Measurements from ENCODE around the gene KLK14.

Gene KLK14

DNA sequence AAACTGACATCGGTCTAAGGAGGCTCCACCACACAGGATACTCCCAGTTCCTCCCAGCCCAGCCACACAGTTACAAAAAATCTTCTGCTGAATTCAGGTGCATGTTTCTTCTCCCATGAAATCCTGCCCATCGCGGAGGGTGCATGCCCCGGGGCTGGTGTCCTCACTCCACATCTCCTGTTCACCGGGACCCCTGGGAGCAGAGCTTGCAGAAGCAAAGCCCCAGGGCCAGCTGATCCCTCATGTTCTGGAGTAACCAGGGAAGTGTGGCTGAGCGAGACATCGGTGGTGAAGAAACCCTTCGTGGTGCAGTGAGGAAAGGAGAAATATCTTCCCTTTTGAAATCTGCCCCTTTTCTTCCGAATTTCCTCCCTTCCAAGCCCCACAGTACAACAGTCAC is 41.1 kb upstream of the KLK14 start:
- Histone ChIP-seq H3K9ac (ENCODE audit: low read length) (no peak overlapping the region), H3K27ac (ENCODE audit: low read depth, low read length) (no peak overlapping the region)

DNA sequence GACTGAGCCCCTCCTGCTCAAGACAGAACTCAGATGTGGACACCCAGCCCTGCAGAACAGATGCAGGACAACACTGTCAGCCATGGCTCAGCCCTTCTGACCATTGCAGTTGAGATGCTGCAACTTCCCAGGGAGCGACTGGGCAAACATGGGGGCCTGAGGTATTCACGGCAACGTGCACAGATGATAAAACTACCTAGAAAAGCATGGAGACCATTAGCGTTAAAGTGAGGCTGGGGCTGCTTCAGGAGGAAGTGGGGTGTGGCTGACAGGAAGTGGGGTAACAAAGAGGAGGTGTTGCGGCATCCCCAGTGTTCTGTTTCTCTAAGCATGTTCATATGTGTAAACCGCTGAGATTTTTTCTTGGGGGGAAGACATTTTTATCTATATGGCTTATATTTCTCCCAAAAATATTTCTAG is 40.7 kb upstream of the KLK14 start:
- H3K27ac ChIP-seq (ENCODE audit: low read depth, low read length), result no peak overlapping the region
- H2AFZ ChIP-seq (ENCODE audit: low read depth, low read length, severe bottlenecking), result no peak overlapping the region

More for the DNA sequence above, 41.1 kb upstream of the KLK14 start:
- no peaks in the 10 kb centered on the region for H3K27me3 ChIP-seq (ENCODE audit: low read length)
- H3K9me3 ChIP-seq (ENCODE audit: insufficient read depth, low read length), result no peaks in the 10 kb centered on the region
- H3F3A ChIP-seq (ENCODE audit: insufficient read depth), result no peaks in the 10 kb centered on the region
- no peaks in the 10 kb centered on the region for H3K9me2 ChIP-seq (replicated peaks; ENCODE audit: insufficient read depth, low read length)
- H4K20me1 ChIP-seq (ENCODE audit: low read depth, low read length), result no peaks in the 10 kb centered on the region
- H3K4me2 ChIP-seq (ENCODE audit: low read depth, low read length, poor library complexity, severe bottlenecking), result no peak overlapping the region
- H3K79me2 ChIP-seq (ENCODE audit: insufficient read depth, low read length), result no peaks in the 10 kb centered on the region
- no peak overlapping the region for H2AFZ ChIP-seq (ENCODE audit: low read depth, low read length, severe bottlenecking)
- H3K4me3 ChIP-seq (ENCODE audit: insufficient read depth, low read length, poor library complexity, severe bottlenecking), result no peak overlapping the region
- no peaks in the 10 kb centered on the region for H3K36me3 ChIP-seq (ENCODE audit: low read length)
- no peak for TF ChIP-seq EZH2phosphoT487 (conservative IDR thresholded peaks at IDR 0.05; ENCODE audit: low read length)
- TF ChIP-seq, protein P1, sequence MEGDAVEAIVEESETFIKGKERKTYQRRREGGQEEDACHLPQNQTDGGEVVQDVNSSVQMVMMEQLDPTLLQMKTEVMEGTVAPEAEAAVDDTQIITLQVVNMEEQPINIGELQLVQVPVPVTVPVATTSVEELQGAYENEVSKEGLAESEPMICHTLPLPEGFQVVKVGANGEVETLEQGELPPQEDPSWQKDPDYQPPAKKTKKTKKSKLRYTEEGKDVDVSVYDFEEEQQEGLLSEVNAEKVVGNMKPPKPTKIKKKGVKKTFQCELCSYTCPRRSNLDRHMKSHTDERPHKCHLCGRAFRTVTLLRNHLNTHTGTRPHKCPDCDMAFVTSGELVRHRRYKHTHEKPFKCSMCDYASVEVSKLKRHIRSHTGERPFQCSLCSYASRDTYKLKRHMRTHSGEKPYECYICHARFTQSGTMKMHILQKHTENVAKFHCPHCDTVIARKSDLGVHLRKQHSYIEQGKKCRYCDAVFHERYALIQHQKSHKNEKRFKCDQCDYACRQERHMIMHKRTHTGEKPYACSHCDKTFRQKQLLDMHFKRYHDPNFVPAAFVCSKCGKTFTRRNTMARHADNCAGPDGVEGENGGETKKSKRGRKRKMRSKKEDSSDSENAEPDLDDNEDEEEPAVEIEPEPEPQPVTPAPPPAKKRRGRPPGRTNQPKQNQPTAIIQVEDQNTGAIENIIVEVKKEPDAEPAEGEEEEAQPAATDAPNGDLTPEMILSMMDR (IDR thresholded peaks at IDR 0.05; ENCODE audit: insufficient read depth, low read length, poor library complexity, severe bottlenecking), result no peak

GRCh38 chr19:51122112-51122981 is 39.7 kb upstream of the KLK14 start:
- H3K9me2 ChIP-seq (replicated peaks; ENCODE audit: insufficient read depth, low read length), result no peaks in the 10 kb centered on the region
- no peaks in the 10 kb centered on the region for H3K9me3 ChIP-seq (ENCODE audit: insufficient read depth, low read length)
- H4K20me1 ChIP-seq (ENCODE audit: low read depth, low read length), result no peaks in the 10 kb centered on the region
- H3K27ac ChIP-seq (ENCODE audit: low read depth, low read length), result no peak overlapping the region
- no peak for TF ChIP-seq EZH2phosphoT487 (conservative IDR thresholded peaks at IDR 0.05; ENCODE audit: low read length)
- TF ChIP-seq, protein P1 (IDR thresholded peaks at IDR 0.05; ENCODE audit: insufficient read depth, low read length, poor library complexity, severe bottlenecking), result no peak
- no peak overlapping the region for H3K4me2 ChIP-seq (ENCODE audit: low read depth, low read length, poor library complexity, severe bottlenecking)
- no peak overlapping the region for H3K9ac ChIP-seq (ENCODE audit: low read length)
- no peaks in the 10 kb centered on the region for H3K79me2 ChIP-seq (ENCODE audit: insufficient read depth, low read length)
- H3K27me3 ChIP-seq (ENCODE audit: low read length), result no peaks in the 10 kb centered on the region
- H3K4me3 ChIP-seq (ENCODE audit: insufficient read depth, low read length, poor library complexity, severe bottlenecking), result no peak overlapping the region
- no peak overlapping the region for H2AFZ ChIP-seq (ENCODE audit: low read depth, low read length, severe bottlenecking)
- H3F3A ChIP-seq (ENCODE audit: insufficient read depth), result no peaks in the 10 kb centered on the region
- H3K36me3 ChIP-seq (ENCODE audit: low read length), result no peaks in the 10 kb centered on the region

More for the DNA sequence above, 40.7 kb upstream of the KLK14 start:
- H3K4me2 ChIP-seq (ENCODE audit: low read depth, low read length, poor library complexity, severe bottlenecking), result no peak overlapping the region
- no peaks in the 10 kb centered on the region for H3K9me3 ChIP-seq (ENCODE audit: insufficient read depth, low read length)
- no peak overlapping the region for H3K4me3 ChIP-seq (ENCODE audit: insufficient read depth, low read length, poor library complexity, severe bottlenecking)
- TF ChIP-seq EZH2phosphoT487 (conservative IDR thresholded peaks at IDR 0.05; ENCODE audit: low read length), result no peak
- TF ChIP-seq, protein P1 (IDR thresholded peaks at IDR 0.05; ENCODE audit: insufficient read depth, low read length, poor library complexity, severe bottlenecking), result no peak
- no peaks in the 10 kb centered on the region for H3K36me3 ChIP-seq (ENCODE audit: low read length)
- H3K27me3 ChIP-seq (ENCODE audit: low read length), result no peaks in the 10 kb centered on the region
- H3F3A ChIP-seq (ENCODE audit: insufficient read depth), result no peaks in the 10 kb centered on the region
- H4K20me1 ChIP-seq (ENCODE audit: low read depth, low read length), result no peaks in the 10 kb centered on the region
- H3K9ac ChIP-seq (ENCODE audit: low read length), result no peak overlapping the region
- H3K79me2 ChIP-seq (ENCODE audit: insufficient read depth, low read length), result no peaks in the 10 kb centered on the region
- no peaks in the 10 kb centered on the region for H3K9me2 ChIP-seq (replicated peaks; ENCODE audit: insufficient read depth, low read length)
